Activated CD4-positive, alpha-beta memory T cell treated with anti-CD3 and anti-CD28 coated beads for 36 hours (primary cell): ENCODE data around the gene LKAAEAR1. TPM values are rescaled to one million over a fixed set of nuclear protein-coding genes. Genes with fewer than 3 reads are reported as not detected.
A peak's percentile ranks its signal among the peaks of the same experiment; 100 is the strongest.

Experiments
- CTCF ChIA-PET: fragments of 350-600 bp; sonication (Branson Sonifier 250); formaldehyde crosslinking; loops from one replicate; lab custom pipeline; 2021; ENCODE audit warnings: antibody characterized with exemption, inconsistent platforms; lab: Charles Lee
- POLR2A ChIA-PET: fragments of 350-600 bp; sonication (Branson Sonifier 250); formaldehyde crosslinking; loops from one replicate; lab custom pipeline; 2021; ENCODE audit warnings: antibody characterized with exemption; lab: Charles Lee
- DNase-seq: peaks from one replicate; pipeline ENCODE4 v3.0.0-alpha.2; 2020
- H3K27ac Mint-ChIP-seq: one replicate; pipeline ENCODE4 v1.8.0; 2021; ENCODE audit warnings: mixed read lengths
- H3K27me3 Mint-ChIP-seq: one replicate; pipeline ENCODE4 v1.8.0; 2021; ENCODE audit warnings: mixed read lengths
- H3K36me3 Mint-ChIP-seq: one replicate; pipeline ENCODE4 v1.8.0; 2021; ENCODE audit warnings: mixed read lengths
- H3K4me1 Mint-ChIP-seq: one replicate; pipeline ENCODE4 v1.8.0; 2021; ENCODE audit warnings: low read depth, mixed read lengths
- H3K4me3 Mint-ChIP-seq: one replicate; pipeline ENCODE4 v1.8.0; 2021; ENCODE audit warnings: mild to moderate bottlenecking, mixed read lengths
- H3K9me3 Mint-ChIP-seq: one replicate; pipeline ENCODE4 v1.8.0; 2021; ENCODE audit warnings: mixed read lengths
- intact Hi-C: fragments of 100-400 bp; cut with micrococcal nuclease; formaldehyde crosslinking; loops from one replicate; pipeline ENCODE4 v1.15.1; 2023
- total RNA-seq, 2 experiments: library from RNA; stranded (reverse); gene quantifications; one replicate each; pipeline ENCODE4 v1.2.3, GENCODE V29; 2021

Gene LKAAEAR1
- total RNA-seq, 2 experiments from 2014 or later = not detected

DNA sequence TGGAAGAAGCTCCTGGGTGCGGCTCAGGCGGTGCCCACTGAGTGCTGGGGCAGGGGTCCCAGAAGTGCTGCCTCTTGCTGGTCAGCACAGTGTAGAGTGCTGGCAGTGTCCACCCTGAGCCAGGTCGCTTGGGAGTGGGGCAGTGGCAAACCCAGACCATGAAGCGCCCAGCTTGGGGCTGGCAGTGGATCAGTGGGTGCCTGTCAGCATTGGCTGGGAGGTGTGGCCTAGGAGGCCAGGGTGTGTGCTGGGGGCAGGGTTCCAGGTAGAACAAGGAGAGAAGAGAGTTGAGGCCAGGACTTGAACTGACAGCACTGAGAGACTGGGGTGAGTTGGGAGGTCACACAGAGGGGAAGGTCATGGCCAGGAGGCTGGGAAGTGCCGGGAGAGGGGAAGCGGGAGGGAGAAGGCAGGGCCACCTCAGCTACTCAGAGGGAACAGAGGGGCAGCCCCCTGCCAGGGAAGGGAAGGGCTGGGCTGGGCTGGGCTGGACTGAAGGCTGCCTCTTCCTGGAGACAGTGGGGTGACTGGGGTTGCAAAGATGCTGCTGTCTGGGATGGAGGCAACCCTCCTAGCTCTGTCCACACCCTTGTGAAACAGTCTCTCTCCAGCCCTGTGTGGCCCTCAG lies 17.1 kb downstream of the LKAAEAR1 start:
- H3K4me3 Mint-ChIP-seq = no peak overlapping the region
- DNase-seq = no peak
- ChIA-PET POLR2A (no interaction called here), CTCF (interaction anchor here (2.0 kb wide), 1 partner anchor 28 kb away, joined by 12 read pairs; no protein-coding TSS in a partner anchor)
- no peaks in the 10 kb centered on the region for H3K9me3 Mint-ChIP-seq
- no peaks in the 10 kb centered on the region for H3K27me3 Mint-ChIP-seq
- no peaks in the 10 kb centered on the region for H3K36me3 Mint-ChIP-seq
- peaks cover 42% of the 10 kb centered on the region for H3K4me1 Mint-ChIP-seq
- H3K27ac Mint-ChIP-seq = peak overlapping the region; percentile 57
- intact Hi-C loops = loop anchor here (10.0 kb wide), 3 partner anchors 58 to 532 kb away; partner anchors contain the start of genes DNAJC5 and PTK6

DNA sequence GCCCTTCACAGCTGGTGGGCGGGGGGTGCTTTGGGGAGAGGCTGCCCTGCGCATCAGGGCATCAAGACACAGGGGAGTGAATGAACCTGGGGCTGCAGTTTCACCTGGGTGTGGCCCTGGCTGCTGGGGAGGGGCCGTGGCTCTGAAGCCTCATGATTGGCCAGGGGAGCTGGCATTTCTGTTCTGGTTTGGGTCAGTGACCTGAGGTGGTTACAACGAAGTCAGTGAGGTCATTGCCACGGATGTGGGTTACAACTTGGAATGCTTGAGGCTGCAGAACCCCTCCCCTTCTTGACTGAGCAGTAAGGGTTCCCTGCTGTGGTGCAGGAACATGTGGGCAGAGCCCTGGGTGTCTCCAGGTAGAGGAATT lies 18.2 kb downstream of the LKAAEAR1 start:
- ChIA-PET CTCF (interaction anchor here (0.7 to 2.0 kb wide), 6 partner anchors 9 to 220 kb away, joined by 3 to 12 read pairs (median 4); no protein-coding TSS in a partner anchor), POLR2A (interaction anchor here (1.2 to 1.6 kb wide), 2 partner anchors 10 to 12 kb away, joined by 4 to 5 read pairs; no protein-coding TSS in a partner anchor)
- Mint-ChIP-seq H3K27me3 (no peaks in the 10 kb centered on the region), H3K9me3 (no peaks in the 10 kb centered on the region), H3K4me1 (peaks cover 42% of the 10 kb centered on the region), H3K36me3 (no peaks in the 10 kb centered on the region), H3K27ac (peak overlapping the region; percentile 83), H3K4me3 (peak overlapping the region; percentile 7)
- intact Hi-C loops = loop anchor here (1.0 to 10.0 kb wide), 4 partner anchors 11 to 531 kb away; partner anchors contain the start of genes DNAJC5 and PTK6
- DNase-seq = peak; percentile 90

DNA sequence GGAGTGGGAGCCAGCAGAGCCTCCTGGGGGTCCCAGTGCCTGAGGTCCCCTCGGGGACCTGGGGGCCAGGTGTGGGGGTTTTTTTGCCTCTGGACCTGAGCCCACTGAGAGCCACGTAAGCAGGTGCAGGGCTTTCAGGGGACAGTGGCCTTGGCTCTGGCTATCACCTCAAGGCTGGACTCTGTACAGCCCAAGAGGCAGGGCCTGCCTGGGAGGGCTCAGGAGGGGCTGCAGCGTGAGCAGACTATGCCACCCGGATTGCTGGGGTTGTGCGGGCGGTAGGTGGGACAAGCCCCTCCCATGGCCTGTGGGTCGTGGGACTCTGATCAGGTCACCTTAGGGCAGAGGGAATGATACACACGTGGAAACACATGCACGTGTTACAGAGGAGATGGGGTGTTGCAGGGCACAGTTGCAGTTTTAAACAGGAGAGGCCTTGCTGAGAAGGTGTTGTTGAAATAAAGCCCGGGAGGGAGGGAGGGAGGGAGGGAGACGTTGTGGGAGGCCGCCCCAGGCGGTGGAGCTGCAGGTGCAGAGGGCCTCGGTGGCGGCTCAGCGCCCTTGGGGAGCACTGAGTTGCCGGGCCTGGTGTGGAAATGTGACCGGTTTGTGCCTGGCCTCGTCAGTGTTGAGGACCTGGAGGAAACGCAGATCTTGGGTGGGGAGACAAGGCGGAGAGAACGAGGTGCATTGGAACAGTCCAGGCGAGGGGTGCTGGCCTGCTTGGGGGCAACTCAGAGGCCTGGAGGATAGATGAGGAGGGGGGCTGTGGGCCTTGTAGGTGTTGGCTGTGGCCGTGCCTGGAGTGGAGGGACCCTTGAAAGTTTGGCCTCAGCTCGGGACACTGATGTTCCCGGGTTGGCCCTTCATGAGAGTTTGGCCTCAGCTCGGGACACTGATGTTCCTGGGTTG lies 18.9 kb downstream of the LKAAEAR1 start:
- intact Hi-C loops = loop anchor here (10.0 kb wide), 3 partner anchors 59 to 531 kb away; partner anchors contain the start of genes DNAJC5 and PTK6
- no peaks in the 10 kb centered on the region for H3K36me3 Mint-ChIP-seq
- no peak for DNase-seq
- peaks cover 42% of the 10 kb centered on the region for H3K4me1 Mint-ChIP-seq
- peak overlapping the region; percentile 83 for H3K27ac Mint-ChIP-seq
- no peaks in the 10 kb centered on the region for H3K27me3 Mint-ChIP-seq
- H3K9me3 Mint-ChIP-seq = no peaks in the 10 kb centered on the region
- peak overlapping the region; percentile 7 for H3K4me3 Mint-ChIP-seq
- POLR2A ChIA-PET = interaction anchor here (1.2 to 1.6 kb wide), 3 partner anchors 11 to 85 kb away, joined by 4 to 5 read pairs (median 4); partner anchors contain the start of gene PRPF6
- CTCF ChIA-PET = interaction anchor here (0.7 to 2.0 kb wide), 6 partner anchors 8 to 221 kb away, joined by 3 to 12 read pairs (median 4); no protein-coding TSS in a partner anchor

DNA sequence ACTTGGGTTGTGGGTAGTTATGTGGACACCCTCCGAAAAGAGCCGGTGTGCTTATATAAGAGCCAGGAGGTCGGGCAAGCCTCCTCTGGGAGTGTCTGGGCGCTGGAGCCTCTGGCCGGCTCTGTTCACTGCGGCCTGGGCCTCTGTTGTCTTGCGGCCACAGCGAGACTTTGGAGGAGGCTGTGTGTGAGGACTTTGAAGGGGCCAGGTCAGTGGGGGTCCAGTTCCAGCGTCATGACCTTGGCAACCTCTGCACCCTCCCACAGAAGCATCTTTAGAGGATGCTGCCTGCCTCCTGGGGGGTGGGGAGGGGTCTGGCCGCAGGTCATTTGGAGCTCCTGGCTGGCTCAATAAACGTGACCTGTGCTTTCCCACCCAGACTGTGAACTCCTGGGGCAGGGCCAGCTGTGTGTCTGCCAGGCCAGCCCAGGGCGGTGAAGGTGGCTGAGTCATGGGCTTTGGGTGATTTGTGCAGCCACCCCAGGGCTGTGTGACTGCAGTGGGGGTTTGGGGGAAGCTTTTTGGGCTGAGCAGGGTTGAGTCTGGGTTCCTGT lies 20.0 kb downstream of the LKAAEAR1 start:
- H3K9me3 Mint-ChIP-seq = no peaks in the 10 kb centered on the region
- peak overlapping the region; percentile 49 for H3K27ac Mint-ChIP-seq
- ChIA-PET CTCF (interaction anchor here (0.8 to 1.1 kb wide), 2 partner anchors 15 to 56 kb away, joined by 3 to 4 read pairs; partner anchors contain the start of genes OPRL1 and RGS19), POLR2A (interaction anchor here (1.2 kb wide), 1 partner anchor 84 kb away, joined by 4 read pairs; the partner anchor contains the start of gene PRPF6)
- no peaks in the 10 kb centered on the region for H3K27me3 Mint-ChIP-seq
- intact Hi-C loops = loop anchor here (10.0 kb wide), 3 partner anchors 61 to 529 kb away; partner anchors contain the start of genes DNAJC5 and PTK6
- no peaks in the 10 kb centered on the region for H3K36me3 Mint-ChIP-seq
- H3K4me3 Mint-ChIP-seq = peak overlapping the region; percentile 85
- peaks cover 42% of the 10 kb centered on the region for H3K4me1 Mint-ChIP-seq
- DNase-seq = no peak

DNA sequence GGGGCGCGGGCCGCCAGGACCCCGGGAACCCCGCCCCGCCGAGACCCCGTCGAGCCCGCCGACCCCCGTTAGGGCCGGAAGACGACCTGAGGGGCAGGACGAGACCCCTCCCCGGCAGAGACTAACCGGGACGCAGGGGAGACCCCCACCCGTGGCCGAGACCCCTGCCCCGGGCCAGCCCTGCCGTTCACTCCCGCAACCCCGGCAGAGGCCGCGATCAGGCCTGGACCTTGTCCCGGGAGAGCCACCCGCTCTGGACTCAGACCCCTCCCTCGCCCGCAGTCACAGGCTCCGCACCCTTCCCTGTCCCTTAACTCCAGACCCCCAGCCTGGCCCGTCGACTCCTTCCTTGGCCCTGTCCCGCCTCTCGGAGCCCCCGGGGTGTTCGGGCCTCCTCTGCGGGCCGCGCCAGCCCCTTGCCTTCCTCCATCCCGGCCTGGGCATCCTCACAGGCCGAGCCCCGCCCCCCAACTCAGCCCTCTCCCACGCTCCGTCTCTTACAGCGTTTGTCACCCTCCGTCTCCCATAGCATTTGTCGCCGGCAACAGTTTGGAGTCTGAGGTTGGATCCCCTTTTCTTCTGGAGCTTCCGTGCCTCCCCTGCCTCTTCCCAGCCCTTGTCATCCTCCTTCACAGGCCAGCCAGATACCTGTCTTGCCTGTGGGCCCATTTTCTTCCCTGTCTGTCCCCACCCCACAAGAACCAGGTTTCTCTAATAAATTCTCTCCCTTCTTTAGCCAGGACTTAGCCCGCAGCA lies 20.6 kb downstream of the LKAAEAR1 start:
- DNase-seq = peak; percentile 55
- no peaks in the 10 kb centered on the region for H3K36me3 Mint-ChIP-seq
- H3K4me1 Mint-ChIP-seq = peaks cover 42% of the 10 kb centered on the region
- H3K27me3 Mint-ChIP-seq = no peaks in the 10 kb centered on the region
- intact Hi-C loops = loop anchor here (1.0 to 10.0 kb wide), 5 partner anchors 15 to 529 kb away; partner anchors contain the start of genes DNAJC5, PTK6 and UCKL1
- H3K4me3 Mint-ChIP-seq = peak overlapping the region; percentile 85
- H3K27ac Mint-ChIP-seq = peak overlapping the region; percentile 69
- H3K9me3 Mint-ChIP-seq = no peaks in the 10 kb centered on the region
- ChIA-PET POLR2A (interaction anchor here (0.6 to 1.9 kb wide), 5 partner anchors 16 to 366 kb away, joined by 3 to 4 read pairs (median 3); partner anchors contain the start of genes OPRL1, PRPF6 and RGS19), CTCF (interaction anchor here (0.6 to 1.8 kb wide), 8 partner anchors 13 to 526 kb away, joined by 3 to 14 read pairs (median 4); partner anchors contain the start of genes OPRL1, PRPF6, PTK6 and RGS19)

DNA sequence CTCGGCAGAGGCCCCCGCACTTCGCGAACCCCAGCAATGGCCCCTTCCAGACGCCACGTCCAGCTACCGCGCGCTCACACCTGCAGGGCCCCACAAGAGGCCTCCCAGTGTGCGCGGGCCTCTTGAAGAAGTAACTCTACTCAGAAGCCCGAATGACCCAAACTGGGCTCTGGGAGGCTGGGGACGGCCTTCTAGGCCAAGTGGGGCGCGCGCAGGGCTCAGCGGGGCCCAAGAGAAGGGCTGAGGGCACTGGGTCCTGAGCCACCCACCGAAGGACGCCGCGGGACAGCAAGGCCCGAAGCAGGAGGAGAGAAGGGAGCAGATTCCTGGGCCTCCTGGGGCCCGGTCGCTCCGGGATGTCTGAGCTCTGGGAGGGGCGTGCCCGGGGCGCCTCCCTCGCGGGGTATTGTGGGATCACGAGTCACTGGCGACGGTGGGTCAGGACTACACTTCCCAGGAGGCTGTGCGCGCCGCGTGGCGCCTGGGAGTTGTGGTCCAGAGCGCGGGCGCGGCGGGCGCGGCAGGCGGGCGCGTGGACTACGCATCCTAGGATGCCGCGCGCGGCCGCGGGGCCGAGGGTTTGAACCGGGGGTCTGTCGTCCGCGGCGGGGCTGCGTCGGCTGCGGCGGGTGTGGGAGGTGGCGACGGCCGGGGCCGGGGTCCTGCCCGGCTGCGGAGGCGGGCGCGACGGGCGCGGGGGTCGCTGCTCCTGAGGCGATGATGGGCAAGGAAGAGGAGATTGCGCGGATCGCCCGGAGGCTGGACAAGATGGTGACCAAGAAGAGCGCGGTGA lies 21.4 kb downstream of the LKAAEAR1 start, which contains the start of gene TCEA2:
TCEA2 (plus strand) TSS at position 603 of the 793 bp plus-strand sequence; CDS start at position 718, 115 bp downstream.
- no peaks in the 10 kb centered on the region for H3K9me3 Mint-ChIP-seq
- intact Hi-C loops = loop anchor here (1.0 to 10.0 kb wide), 6 partner anchors 16 to 528 kb away; partner anchors contain the start of genes DNAJC5, PTK6 and UCKL1
- H3K36me3 Mint-ChIP-seq = no peaks in the 10 kb centered on the region
- H3K4me3 Mint-ChIP-seq = peak within 1 kb of the TSS; percentile 85
- DNase-seq = peak; percentile 97
- CTCF ChIA-PET = interaction anchor here (0.5 to 1.8 kb wide), 9 partner anchors 14 to 1160 kb away, joined by 3 to 14 read pairs (median 4); partner anchors contain the start of genes PRPF6 and PTK6
- H3K27ac Mint-ChIP-seq = peak within 1 kb of the TSS; percentile 69
- H3K27me3 Mint-ChIP-seq = no peaks in the 10 kb centered on the region
- H3K4me1 Mint-ChIP-seq = peaks cover 44% of the 10 kb centered on the region
- POLR2A ChIA-PET = interaction anchor here (0.6 to 1.9 kb wide), 6 partner anchors 9 to 366 kb away, joined by 3 to 4 read pairs (median 3); partner anchors contain the start of genes OPRL1, PRPF6 and RGS19

DNA sequence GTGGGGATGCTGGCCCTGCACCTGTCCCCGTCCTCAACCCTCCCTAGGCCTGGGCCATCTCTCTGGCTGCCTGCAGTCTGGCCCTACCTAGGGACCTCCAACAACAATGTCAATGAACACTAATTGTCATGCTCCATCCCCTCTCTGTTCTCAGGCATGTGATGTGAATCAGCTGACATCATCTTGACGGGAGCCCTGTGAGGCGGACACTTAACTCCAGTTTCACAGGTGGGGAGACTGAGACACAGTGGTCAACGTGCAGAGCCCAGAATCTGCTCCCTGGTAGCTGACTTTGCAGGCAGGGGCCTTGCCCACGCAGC lies 22.0 kb downstream of the LKAAEAR1 start:
- DNase-seq = no peak
- no peaks in the 10 kb centered on the region for H3K9me3 Mint-ChIP-seq
- intact Hi-C loops = loop anchor here (1.0 to 10.0 kb wide), 4 partner anchors 63 to 527 kb away; partner anchors contain the start of genes DNAJC5 and PTK6
- H3K4me3 Mint-ChIP-seq = peak overlapping the region; percentile 85
- H3K36me3 Mint-ChIP-seq = no peaks in the 10 kb centered on the region
- H3K27ac Mint-ChIP-seq = no peak overlapping the region
- POLR2A ChIA-PET = interaction anchor here (0.7 to 1.9 kb wide), 5 partner anchors 9 to 82 kb away, joined by 3 to 4 read pairs (median 3); partner anchors contain the start of genes OPRL1, PRPF6 and RGS19
- no peaks in the 10 kb centered on the region for H3K27me3 Mint-ChIP-seq
- CTCF ChIA-PET = interaction anchor here (0.6 to 1.8 kb wide), 8 partner anchors 14 to 524 kb away, joined by 3 to 14 read pairs (median 4); partner anchors contain the start of genes PRPF6 and PTK6
- H3K4me1 Mint-ChIP-seq = peaks cover 45% of the 10 kb centered on the region

DNA sequence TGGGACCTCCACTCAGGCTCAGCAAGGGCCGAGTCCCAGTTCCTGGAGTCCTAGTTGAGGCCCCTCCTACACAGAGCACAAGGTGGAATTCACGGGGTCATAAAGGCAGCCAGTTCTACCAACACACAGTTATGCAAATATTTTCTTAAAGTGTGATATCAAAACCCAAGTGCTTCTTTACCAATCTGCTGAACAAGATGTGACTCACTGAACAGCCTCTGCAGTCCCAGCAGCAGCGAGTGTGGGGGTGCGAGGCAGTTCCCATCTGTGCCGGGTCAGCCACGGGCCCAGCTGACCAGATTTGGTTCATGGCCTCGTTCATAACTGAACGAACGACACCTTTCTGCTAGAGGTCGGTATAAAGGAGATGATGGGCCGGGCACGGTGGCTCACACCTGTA lies 25.7 kb downstream of the LKAAEAR1 start:
- CTCF ChIA-PET = interaction anchor here (1.0 to 5.8 kb wide), 3 partner anchors 20 to 79 kb away, joined by 3 to 38 read pairs (median 28); partner anchors contain the start of genes C20orf204, OPRL1, PRPF6 and RGS19
- no peaks in the 10 kb centered on the region for H3K9me3 Mint-ChIP-seq
- intact Hi-C loops = no loop called here
- peak overlapping the region; percentile 55 for H3K4me3 Mint-ChIP-seq
- H3K4me1 Mint-ChIP-seq = peaks cover 14% of the 10 kb centered on the region
- H3K27ac Mint-ChIP-seq = peak overlapping the region; percentile 39
- peaks cover 10% of the 10 kb centered on the region for H3K27me3 Mint-ChIP-seq
- H3K36me3 Mint-ChIP-seq = no peaks in the 10 kb centered on the region
- no peak for DNase-seq
- POLR2A ChIA-PET = interaction anchor here (0.6 kb wide), 1 partner anchor 79 kb away, joined by 3 read pairs; the partner anchor contains the start of gene SAMD10
